B cell (primary cell): ENCODE data around the gene DSC3. TPM values are rescaled to one million over a fixed set of nuclear protein-coding genes. Genes with fewer than 3 reads are reported as not detected.

Experiments used
- ATAC-seq: fragments of 200-7000 bp; cut with Tn5 transposase; one replicate; pipeline ENCODE4 v1.10.0; 2021; ENCODE audit warnings: low read depth, mild to moderate bottlenecking, moderate number of reproducible peaks, moderate library complexity
- CTCF ChIA-PET: fragments of 350-600 bp; sonication (Branson Sonifier 250); formaldehyde crosslinking; loops from one replicate; lab custom pipeline; 2021; ENCODE audit warnings: antibody characterized with exemption, inconsistent platforms; lab: Charles Lee
- POLR2A ChIA-PET: fragments of 350-600 bp; sonication (Branson Sonifier 250); formaldehyde crosslinking; loops from one replicate; lab custom pipeline; 2021; ENCODE audit warnings: antibody characterized with exemption; lab: Charles Lee
- DNase-seq: peaks from one replicate; pipeline ENCODE4 v3.0.0; 2013
- H2AFZ ChIP-seq: 2 replicates; pipeline ENCODE4 v1.6.1; 2012; ENCODE audit warnings: mild to moderate bottlenecking, low read depth, low read length; ENCODE audit not compliant: insufficient read depth, poor library complexity, severe bottlenecking
- H3K27ac ChIP-seq, 2 donors: 1 replicate in 1 of 2; 2 replicates in 1 of 2; pipeline ENCODE4 v1.5.1; 2012 to 2013; ENCODE audit warnings: low read length in 2 of 2, mild to moderate bottlenecking in 2 of 2, moderate library complexity in 1 of 2
- H3K27me3 ChIP-seq, 4 experiments: fragments of 200-600 bp in 1 of 4; sonication (generic) in 1 of 4; replicated peaks in 1 of 4; 1 replicate in 2 of 4; 2 replicates in 2 of 4; pipeline versions ENCODE4 v1.6.1 to v1.7.0; 2013 to 2016; ENCODE audit warnings: low read length in 3 of 4, mild to moderate bottlenecking in 2 of 4, mixed read lengths in 1 of 4, moderate library complexity in 1 of 4; ENCODE audit not compliant: insufficient read depth in 4 of 4, control insufficient read depth in 3 of 4; ENCODE audit errors: control extremely low read depth in 1 of 4
- H3K36me3 ChIP-seq, 2 experiments: replicated peaks in 1 of 2; 1 replicate in 1 of 2; 2 replicates in 1 of 2; pipeline versions ENCODE4 v1.6.1 to v1.7.1; 2013; ENCODE audit warnings: low read length in 1 of 2; ENCODE audit not compliant: insufficient read depth in 2 of 2, control insufficient read depth in 1 of 2; ENCODE audit errors: control extremely low read depth in 1 of 2, extremely low read depth in 1 of 2
- H3K4me1 ChIP-seq, 2 donors: fragments of 200-600 bp in 1 of 2; sonication (generic) in 1 of 2; 1 replicate in 1 of 2; 2 replicates in 1 of 2; pipeline versions ENCODE4 v1.5.1 to v1.6.1; 2013 to 2017; ENCODE audit warnings: low read length in 2 of 2; ENCODE audit not compliant: control insufficient read depth in 2 of 2, insufficient read depth in 2 of 2
- H3K4me2 ChIP-seq: replicated peaks from 2 replicates; pipeline ENCODE3; 2012; ENCODE audit warnings: mild to moderate bottlenecking, low read depth, low read length; ENCODE audit not compliant: poor library complexity, severe bottlenecking
- H3K4me3 ChIP-seq, 5 experiments: fragments of 200-600 bp in 1 of 5; sonication (generic) in 1 of 5; 1 replicate in 3 of 5; 2 replicates in 2 of 5; pipeline versions ENCODE4 v1.5.1 to v1.7.0; 2011 to 2016; ENCODE audit warnings: low read length in 4 of 5, mild to moderate bottlenecking in 4 of 5, low read depth in 2 of 5, control low read depth in 1 of 5, moderate library complexity in 1 of 5; ENCODE audit not compliant: insufficient read depth in 1 of 5; ENCODE audit errors: control extremely low read depth in 1 of 5, extremely low read depth in 1 of 5
- H3K79me2 ChIP-seq: fragments of 200-600 bp; sonication (generic); one replicate; pipeline ENCODE4 v1.6.0; 2016; ENCODE audit warnings: low read length; ENCODE audit not compliant: control insufficient read depth, insufficient read depth
- H3K9ac ChIP-seq: fragments of 200-600 bp; sonication (generic); 2 replicates; pipeline ENCODE4 v1.6.1; 2017; ENCODE audit warnings: mild to moderate bottlenecking, low read length, moderate library complexity
- H3K9me3 ChIP-seq, 3 donors: one replicate each; pipeline versions ENCODE4 v1.6.1 to v1.7.1; 2013; ENCODE audit warnings: low read length in 2 of 3; ENCODE audit not compliant: control insufficient read depth in 2 of 3, insufficient read depth in 1 of 3; ENCODE audit errors: control extremely low read depth in 1 of 3
- H4K20me1 ChIP-seq: 2 replicates; pipeline ENCODE4 v1.6.0; 2012; ENCODE audit warnings: mild to moderate bottlenecking, low read length; ENCODE audit not compliant: insufficient read depth, control insufficient read depth, poor library complexity, severe bottlenecking
- H3K27ac Mint-ChIP-seq: one replicate; pipeline ENCODE4 v1.8.0; 2021; ENCODE audit warnings: mixed read lengths
- H3K27me3 Mint-ChIP-seq: one replicate; pipeline ENCODE4 v1.8.0; 2021; ENCODE audit warnings: mixed read lengths
- H3K4me1 Mint-ChIP-seq: one replicate; pipeline ENCODE4 v1.8.0; 2021; ENCODE audit warnings: mixed read lengths
- H3K4me3 Mint-ChIP-seq: one replicate; pipeline ENCODE4 v1.8.0; 2021; ENCODE audit warnings: mixed read lengths
- H3K9me3 Mint-ChIP-seq: one replicate; pipeline ENCODE4 v1.8.0; 2022; ENCODE audit warnings: mixed read lengths; ENCODE audit not compliant: insufficient read depth
- EZH2 ChIP-seq: IDR thresholded peaks from 2 replicates; pipeline ENCODE4 v1.6.1; 2012; ENCODE audit warnings: borderline replicate concordance, low read depth, mild to moderate bottlenecking, moderate library complexity, low read length; ENCODE audit not compliant: insufficient read depth, poor library complexity, severe bottlenecking
- intact Hi-C: fragments of 100-400 bp; cut with micrococcal nuclease; formaldehyde crosslinking; loops from one replicate; pipeline ENCODE4 v1.10.0; 2022
- polyA plus RNA-seq: library from polyadenylated mRNA; depleted of rRNA; stranded (reverse); fragments of >200 nt; gene quantifications from 2 replicates; pipeline ENCODE4 v1.2.3, GENCODE V29; 2012
- small RNA-seq: library from RNA; depleted of rRNA; stranded (forward); fragments of <200 nt; gene quantifications from one replicate; pipeline ENCODE3, GENCODE V24; 2012; ENCODE audit warnings: low replicate concordance, low read depth; ENCODE audit not compliant: insufficient read length
- total RNA-seq, 2 donors: library from RNA; stranded (reverse); fragments of 120-200 nt in 1 of 2; gene quantifications; 1 replicate in 1 of 2; 2 replicates in 1 of 2; pipeline versions ENCODE4 v1.2.3 to v1.2.4, GENCODE V29; 2013 to 2022
- TF ChIP-seq, protein P1 (sequence below): fragments of 200-600 bp; IDR thresholded peaks from one replicate; pipeline ENCODE4 v1.8.0; 2022; ENCODE audit warnings: antibody characterized with exemption, mild to moderate bottlenecking

The DSC3 gene
- total and polyA plus RNA-seq, 2 donors (not counting 1 experiment from before 2014, with no cell fraction given): not detected

DNA sequence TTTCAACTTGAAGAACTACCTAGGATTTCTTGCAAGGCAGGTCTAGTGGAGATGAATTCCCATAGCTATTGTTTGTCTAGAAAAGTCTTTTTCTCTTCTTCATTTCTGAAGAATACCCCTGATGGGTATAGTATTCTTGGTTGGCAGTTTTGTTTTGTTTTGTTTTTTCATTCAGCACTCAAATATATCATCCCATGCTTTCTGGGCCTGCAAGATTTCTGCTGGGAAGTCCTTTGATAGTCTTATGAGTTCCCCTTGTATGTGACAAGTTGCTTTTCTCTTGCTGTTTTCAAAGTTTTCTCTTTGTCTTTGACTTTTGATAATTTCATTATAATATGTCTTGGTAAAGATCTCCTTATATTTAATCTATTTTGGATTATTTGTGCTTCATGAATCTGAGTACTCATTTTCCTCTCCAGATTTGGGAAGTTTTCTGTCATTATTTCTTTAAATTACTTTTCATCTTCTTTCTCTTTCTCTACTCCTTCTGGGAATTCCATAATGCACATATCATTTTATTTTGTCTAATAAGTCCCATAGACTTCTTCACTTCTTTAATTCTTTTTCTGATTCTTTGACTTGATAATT lies 101.5 kb downstream of the DSC3 start:
- H3K27ac Mint-ChIP-seq: no peak overlapping the region

More for the DNA sequence above, 101.5 kb downstream of the DSC3 start:
- no peak for TF ChIP-seq EZH2
- TF ChIP-seq, protein P1, sequence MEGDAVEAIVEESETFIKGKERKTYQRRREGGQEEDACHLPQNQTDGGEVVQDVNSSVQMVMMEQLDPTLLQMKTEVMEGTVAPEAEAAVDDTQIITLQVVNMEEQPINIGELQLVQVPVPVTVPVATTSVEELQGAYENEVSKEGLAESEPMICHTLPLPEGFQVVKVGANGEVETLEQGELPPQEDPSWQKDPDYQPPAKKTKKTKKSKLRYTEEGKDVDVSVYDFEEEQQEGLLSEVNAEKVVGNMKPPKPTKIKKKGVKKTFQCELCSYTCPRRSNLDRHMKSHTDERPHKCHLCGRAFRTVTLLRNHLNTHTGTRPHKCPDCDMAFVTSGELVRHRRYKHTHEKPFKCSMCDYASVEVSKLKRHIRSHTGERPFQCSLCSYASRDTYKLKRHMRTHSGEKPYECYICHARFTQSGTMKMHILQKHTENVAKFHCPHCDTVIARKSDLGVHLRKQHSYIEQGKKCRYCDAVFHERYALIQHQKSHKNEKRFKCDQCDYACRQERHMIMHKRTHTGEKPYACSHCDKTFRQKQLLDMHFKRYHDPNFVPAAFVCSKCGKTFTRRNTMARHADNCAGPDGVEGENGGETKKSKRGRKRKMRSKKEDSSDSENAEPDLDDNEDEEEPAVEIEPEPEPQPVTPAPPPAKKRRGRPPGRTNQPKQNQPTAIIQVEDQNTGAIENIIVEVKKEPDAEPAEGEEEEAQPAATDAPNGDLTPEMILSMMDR: no peak
- intact Hi-C loops: no loop called here
- H3K27ac ChIP-seq: no peak overlapping the region
- Mint-ChIP-seq H3K27me3 (no peaks in the 10 kb centered on the region), H3K4me3 (no peak overlapping the region), H3K4me1 (no peaks in the 10 kb centered on the region), H3K9me3 (peaks cover 5% of the 10 kb centered on the region)
- no peaks in the 10 kb centered on the region for H4K20me1 ChIP-seq
- no peak overlapping the region for H3K4me3 ChIP-seq
- H2AFZ ChIP-seq: no peak overlapping the region
- ChIA-PET POLR2A (no interaction called here), CTCF (no interaction called here)
- no peaks in the 10 kb centered on the region for H3K27me3 ChIP-seq
- DNase-seq: no peak
- no peaks in the 10 kb centered on the region for H3K36me3 ChIP-seq
- H3K9me3 ChIP-seq: peaks cover 3 to 12% (median 4%) of the 10 kb centered on the region in 3 donors
- H3K4me2 ChIP-seq: no peak overlapping the region
- no peak for ATAC-seq
- H3K4me1 ChIP-seq: no peaks in the 10 kb centered on the region
- no peaks in the 10 kb centered on the region for H3K79me2 ChIP-seq
- H3K9ac ChIP-seq: no peak overlapping the region

Small RNAs within 50 kb of the gene (small RNA-seq; reads per million reads assigned to genes)
- gene RNU6-857P: not detected

Other genes starting within 250 kb of the DSC3 start
- not detected in 2 replicates for gene DSC2, start 59.7 kb upstream of the DSC3 start, total RNA-seq
- gene DSC2, start 59.7 kb upstream of the DSC3 start, polyA plus RNA-seq: 0.01 TPM in 1 of 2 replicates, not detected in the other
- gene DSC1, start 120.1 kb upstream of the DSC3 start, total RNA-seq: not detected in 2 replicates
- gene DSC1, start 120.1 kb upstream of the DSC3 start, polyA plus RNA-seq: not detected in 2 replicates